RCC 7860 (cell line): Measurements from ENCODE around the gene EPHB3.
"Not testable (repeated sequence)": the region's sequence is repeated elsewhere in the genome, so short reads cannot be mapped to it uniquely, and the experiment has no call there.

Experiments
- DNase-seq: peaks from one replicate; pipeline ENCODE4 v3.0.0-alpha.2; 2015; ENCODE audit warnings: low spot score
- FAIRE-seq: peaks from 2 replicates; lab custom pipeline; 2012; peaks lifted over from hg19 to GRCh38; lab: Jason Lieb, UNC

The EPHB3 gene

DNA sequence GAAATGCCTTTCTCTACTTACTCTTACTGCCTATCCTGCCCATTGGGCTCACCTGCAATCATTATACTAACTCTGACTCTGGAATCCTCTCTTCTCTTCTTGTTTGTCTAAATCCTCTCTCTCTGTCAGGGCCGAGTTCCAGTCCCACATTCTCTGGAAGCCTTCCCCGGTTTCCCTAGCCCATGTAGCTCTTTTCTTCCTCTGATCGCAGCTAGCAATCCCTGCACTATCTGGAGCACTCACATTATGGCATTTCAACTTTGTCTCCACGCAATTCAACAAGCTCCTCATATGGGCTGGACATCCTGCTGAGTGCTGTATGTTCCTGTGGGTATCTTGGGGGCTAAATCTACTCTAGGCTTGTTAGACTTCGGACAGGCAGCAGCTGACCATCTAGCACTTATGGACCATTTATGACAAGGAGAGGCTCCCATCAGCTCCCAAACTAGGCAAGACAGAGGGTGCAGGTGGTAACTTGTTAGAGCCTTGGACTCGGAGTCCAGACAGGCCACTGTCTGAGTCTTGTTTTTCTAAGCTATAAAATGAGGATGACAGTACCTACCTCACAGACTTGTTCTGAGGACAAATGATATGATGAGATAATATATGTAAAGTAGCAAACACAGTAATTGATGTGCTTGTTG lies 58.3 kb downstream of the EPHB3 start:
- FAIRE-seq (no peak), DNase-seq (no peak)

DNA sequence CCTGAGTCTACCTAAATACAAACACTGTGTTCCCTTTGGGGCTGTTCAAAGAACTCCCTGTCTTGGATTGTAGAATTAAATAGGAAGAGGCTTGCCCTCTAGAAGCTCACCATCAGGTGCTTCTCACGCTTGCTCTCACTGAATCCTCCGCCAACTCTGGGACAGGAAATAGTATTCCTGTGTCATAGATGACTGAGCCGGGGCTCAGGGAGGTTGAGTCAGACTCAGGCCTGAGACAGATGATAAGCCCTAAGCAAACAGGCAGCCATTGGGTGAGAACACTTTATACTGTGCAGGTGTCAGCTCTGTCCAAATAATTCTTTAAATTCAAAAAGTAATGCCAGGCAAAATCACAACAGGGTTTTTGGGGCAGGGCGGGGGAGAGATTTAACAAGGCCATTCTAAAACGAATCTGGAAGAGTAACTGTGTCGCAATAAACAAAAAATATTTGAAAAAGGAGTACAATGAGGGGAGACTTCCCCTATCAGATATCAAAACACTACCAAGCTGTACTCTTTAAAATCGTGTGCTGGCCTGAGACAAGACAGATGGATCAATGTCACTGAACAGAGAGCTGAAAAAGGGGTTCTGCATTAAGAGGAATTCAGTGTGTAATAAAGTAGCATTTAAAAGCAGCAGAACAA lies 59.0 kb downstream of the EPHB3 start:
- FAIRE-seq = no peak

DNA sequence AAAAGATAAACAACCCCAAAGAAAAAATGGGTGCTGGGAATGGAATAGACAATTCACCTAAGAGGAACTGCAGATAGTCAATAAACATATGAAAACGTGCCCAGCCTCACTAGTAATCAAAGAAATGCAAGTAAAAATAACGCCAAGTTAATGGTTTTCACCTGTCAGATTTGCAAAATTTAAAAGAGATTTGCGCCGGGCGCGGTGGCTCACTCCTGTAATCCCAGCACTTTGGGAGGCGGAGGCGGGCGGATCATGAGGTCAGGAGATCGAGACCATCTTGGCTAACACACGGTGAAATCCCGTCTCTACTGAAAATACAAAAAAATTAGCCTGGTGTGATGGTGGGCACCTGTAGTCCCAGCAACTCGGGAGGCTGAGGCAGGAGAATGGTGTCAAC lies 60.6 kb downstream of the EPHB3 start:
- not testable (repeated sequence) for FAIRE-seq, DNase-seq

More for the DNA sequence above, 59.0 kb downstream of the EPHB3 start:
- peak; percentile 24 for DNase-seq

DNA sequence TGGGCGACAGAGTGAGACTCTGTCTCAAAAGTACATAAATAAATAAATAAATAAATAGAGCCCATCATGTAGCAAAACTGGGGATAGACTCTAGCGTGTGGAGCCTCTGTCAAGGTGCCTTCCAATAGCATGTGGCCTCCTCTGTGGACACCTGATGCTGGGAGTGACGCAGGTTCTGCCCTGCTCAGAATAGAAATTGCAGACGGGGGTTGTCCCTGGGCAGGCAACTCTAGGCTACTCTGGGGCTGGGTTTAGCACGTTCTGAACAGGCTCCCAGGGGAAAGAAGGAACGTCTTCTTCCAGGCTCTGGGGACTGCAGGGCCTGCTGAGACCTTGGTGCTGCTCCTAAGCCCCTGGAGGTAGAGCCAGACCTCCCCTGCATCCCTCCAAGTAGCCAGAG lies 65.3 kb downstream of the EPHB3 start:
- FAIRE-seq (no peak), DNase-seq (no peak)

DNA sequence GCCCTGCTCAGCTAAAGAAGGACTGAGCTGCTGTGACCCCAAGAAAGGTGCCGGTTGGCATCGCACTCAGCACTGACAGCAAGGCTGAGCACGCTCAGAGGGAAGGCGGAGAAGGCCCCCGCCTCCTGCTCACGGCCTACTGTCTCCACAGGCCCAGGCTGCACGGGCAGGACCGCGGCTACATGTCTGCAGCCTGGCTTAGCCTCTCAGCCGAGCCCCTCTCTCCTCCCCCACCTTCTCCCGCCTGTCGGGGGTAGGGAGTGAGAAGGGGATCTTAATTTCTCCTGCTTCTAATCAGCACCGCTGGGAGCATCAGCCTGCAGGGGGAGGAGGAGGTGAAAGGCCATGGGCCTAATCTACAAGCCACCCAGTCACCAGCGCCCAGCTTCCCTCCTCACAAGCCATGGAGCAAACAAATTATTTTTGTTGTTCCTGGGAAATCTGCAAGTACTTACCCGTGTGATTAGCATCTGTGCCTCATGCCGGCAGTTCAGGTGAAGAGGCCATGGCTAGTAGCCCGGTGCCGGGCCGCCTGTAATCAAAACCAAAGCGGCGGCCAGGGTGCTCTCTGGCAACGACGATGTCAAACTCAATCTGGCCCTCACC lies 68.1 kb downstream of the EPHB3 start:
- DNase-seq (no peak), FAIRE-seq (no peak)

DNA sequence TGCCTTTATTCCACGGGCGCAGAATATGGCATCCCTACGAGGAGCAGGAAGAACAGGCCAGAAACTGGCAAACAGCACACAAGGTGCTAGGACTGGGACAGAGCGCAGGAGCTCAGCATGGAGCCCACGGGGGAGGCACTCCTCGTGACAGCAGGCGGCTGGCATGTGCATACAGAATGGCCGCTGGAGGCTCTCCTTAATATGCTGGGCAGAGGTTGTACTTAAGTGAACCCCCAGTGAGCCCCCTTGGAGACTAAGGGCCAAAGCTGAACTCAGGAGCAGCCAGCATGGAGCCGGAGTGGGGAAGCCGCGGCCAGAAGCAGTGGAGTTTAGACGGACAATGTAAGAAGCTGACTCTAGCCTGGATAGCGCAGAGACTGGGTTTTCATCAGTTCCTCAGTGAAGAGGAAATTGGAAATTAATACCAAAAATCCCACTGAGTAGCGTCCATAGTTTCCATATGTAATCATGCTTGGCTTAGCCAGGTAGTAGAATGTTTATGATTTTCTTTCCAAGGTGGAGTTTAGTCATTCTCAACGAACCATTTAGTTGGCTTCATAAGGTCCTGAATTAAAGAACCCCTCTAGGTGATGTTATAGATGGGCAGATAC lies 69.4 kb downstream of the EPHB3 start:
- FAIRE-seq (no peak), DNase-seq (no peak)

DNA sequence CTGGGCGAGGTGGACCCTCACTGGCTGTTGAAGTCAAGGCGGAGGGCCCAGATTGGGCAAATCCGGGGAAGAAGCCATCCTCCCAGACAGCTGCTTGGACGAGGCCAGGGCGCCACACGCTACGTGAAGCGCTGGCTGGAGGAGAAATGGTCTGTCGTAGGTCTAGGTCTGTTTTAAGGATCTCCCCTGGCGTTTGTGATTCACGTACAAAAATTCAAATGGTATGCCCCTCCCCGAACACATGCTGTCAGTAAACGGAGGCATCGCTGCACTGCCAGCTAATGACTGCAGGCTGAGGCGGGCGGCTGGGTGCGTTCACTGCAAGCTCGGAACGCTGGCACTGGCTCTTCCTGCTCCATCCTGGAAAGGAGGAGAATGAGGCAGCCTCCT lies 69.9 kb downstream of the EPHB3 start:
- DNase-seq = no peak
- FAIRE-seq = no peak
